LHCN-M2 (cell line): ENCODE data around the gene OGFR. TPM values are rescaled to one million over a fixed set of nuclear protein-coding genes. Genes with fewer than 3 reads are reported as not detected.

Source experiments
- DNase-seq: peaks from one replicate; pipeline ENCODE4 v3.0.0-alpha.2; 2012; ENCODE audit warnings: low read depth
- total RNA-seq: library from RNA; depleted of rRNA; stranded (reverse); fragments of >200 nt; gene quantifications from 2 replicates; pipeline ENCODE4 v1.2.3, GENCODE V29; 2014

OGFR gene
- total RNA-seq, 1 experiment from 2014 or later = 69.7 TPM

DNA sequence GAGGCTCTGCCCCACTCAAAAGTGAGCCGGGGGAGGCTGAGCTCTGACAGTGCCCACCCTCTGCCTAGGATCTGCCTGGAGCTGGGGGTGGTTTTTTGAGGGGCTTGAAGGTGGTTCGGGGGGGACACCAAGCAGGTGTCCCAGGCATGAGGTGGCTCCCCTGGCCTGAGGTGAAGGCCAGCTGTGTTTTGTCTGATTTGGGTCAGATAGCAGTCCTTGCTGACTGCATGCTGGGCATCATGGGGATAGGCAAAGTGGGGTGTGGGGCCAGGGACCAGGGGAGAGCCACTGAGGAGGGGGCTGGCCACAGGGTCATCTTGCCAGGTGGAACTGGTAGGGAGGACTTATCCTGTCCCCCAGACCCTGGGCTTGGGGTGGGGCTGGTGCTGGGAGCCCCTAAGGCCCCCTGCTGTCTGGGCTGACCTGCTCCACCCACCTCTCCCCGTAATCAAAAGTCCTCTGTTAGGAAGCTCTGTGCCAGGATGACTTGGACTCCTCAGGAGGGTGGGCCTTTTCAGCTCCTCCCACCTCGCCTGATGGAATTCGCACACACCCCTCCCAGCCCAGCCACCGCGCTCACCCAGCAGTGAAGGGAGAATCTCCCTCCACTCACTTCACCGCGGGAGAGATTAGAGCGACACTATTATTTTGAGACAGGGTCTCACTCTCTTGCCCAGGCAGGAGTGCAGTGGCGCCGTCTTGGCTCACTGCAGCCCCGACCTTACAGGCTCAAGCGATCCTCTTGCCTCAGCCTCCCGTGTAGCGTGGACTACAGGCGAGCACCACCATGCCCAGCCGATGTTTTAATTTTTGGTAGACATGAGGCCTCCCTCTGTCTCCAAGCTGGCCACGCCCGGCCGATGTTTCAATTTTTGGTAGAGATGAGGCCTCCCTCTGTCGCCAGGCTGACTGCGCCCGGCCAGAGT is 10.7 kb downstream of the OGFR start:
- DNase-seq = no peak

GRCh38 chr20:62816031-62816883 is 11.6 kb downstream of the OGFR start:
- DNase-seq = no peak

DNA sequence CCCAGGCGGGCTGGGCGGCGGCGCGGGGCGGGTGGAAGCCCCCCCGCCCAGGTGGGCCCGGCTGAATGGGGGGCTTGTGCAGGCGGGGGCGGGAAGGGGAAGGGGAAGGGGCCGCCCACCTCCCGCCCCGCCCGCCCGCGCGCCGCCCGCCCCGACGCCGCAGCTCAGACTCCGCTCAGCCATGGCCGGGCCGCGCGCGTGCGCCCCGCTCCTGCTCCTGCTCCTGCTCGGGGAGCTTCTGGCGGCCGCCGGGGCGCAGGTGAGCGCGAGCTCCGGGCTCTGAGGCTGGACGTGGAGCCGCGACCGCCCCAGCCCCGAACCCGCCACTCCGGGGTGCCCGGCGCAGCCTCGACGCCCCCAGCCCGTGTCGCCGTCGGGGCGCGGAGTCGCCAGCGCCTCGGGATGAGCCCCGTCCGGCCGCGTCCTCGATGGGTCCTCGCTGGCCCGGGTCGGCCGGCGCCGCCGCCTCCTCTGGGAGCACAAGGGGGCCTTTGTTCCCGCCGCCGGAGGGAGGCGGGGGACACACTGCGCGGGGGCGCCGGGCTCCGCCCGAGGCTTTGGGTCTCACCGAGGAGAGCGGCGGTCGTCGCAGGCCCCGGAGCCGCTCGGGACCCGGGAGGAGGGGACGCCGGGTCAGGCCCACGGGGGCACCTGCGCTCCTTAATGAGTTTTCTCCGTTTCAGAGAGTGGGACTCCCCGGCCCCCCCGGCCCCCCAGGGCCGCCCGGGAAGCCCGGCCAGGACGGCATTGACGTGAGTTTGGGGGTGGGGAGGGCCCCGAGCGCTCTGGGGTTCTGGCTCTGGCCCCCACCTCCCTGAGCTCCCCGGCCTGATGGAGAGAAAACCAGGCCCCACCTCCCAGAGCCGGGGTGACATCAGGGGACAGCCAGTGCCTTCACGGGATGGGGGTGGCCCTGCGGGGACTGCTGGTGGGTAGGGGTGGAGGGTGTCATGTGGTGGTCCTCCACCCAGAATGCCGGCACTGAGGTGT is 12.5 kb downstream of the OGFR start, which contains the start of gene COL9A3:
COL9A3 (plus strand) TSS at position 167 of the 990 bp plus-strand sequence; CDS start at position 182, 15 bp downstream.
- no peak for DNase-seq

- no peak for DNase-seq
Measured at GRCh38 chr20:62817975-62818591, 13.4 kb downstream of the OGFR start.

- DNase-seq = no peak
Measured at GRCh38 chr20:62818592-62819493, 14.2 kb downstream of the OGFR start.

DNA sequence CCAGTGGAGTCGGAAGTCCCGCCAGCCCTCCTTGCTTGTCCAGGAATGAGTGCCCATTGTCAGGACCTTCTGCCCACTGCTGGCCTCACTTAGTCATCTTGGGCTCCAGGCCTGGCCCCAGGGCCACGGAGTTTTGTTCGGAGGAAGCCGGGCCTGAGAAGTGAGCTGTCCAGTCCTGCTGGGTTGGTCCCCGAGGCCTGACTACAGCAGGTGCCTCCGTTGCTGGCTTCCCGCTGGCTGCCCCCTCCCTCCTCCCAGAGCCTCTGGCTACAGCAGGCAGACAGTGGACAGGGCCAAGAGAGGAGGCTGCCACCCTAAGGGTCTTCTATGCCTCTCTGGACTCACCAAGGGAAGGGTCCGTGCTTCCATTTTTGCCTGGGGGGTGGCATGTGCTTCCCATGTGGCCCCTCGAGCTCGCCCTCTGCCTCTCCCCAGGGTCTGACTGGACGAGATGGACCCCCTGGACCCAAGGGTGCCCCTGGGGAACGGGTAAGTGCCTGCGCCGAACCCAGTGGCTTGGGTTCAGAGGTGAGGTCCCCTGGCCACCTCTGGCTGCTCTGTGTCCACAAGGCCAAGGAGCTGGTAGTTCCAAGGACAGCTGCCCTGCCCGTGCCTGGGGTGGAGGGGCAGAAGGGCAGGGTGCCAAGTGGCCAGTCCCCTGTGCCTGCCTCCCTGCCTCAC is 15.0 kb downstream of the OGFR start:
- DNase-seq = peak; percentile 40

DNA sequence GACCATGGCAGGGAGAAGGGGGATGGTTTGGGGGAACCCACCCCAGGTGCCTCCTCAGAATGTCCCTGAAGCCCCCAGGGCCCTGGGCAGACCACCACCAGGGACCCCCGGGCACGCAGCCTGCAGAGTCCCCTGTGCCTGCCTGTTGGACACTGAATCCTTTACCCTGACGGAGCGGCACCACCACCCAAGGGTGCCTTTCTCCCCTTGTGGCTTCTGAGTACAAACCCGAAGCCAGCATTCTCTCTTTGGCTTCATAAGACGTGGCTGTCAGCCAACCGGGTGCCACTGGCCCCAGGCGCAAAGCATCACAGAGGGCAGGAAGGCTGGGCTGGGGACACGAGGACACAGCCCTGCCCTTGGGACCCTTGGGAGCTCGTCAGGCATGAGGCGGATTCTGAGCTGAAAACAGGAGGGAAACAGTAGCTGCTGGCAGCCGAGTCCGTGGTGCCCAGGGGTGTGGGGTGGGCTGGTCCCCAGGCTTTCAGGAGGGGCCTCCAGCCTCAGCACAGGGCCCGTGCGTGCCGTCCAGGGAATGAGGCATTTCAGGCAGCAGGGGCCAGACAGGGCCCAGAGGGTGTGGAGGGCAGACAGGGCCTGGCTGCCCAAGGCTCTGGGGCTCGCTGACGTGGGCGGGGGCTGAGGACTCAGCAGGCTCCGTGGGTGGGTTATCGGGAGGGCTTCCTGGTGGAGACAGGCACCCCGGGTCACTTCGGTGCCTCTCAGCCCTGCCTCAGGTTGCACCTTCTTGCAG is 15.8 kb downstream of the OGFR start:
- no peak for DNase-seq

GRCh38 chr20:62820962-62821725 is 16.5 kb downstream of the OGFR start:
- no peak for DNase-seq

DNA sequence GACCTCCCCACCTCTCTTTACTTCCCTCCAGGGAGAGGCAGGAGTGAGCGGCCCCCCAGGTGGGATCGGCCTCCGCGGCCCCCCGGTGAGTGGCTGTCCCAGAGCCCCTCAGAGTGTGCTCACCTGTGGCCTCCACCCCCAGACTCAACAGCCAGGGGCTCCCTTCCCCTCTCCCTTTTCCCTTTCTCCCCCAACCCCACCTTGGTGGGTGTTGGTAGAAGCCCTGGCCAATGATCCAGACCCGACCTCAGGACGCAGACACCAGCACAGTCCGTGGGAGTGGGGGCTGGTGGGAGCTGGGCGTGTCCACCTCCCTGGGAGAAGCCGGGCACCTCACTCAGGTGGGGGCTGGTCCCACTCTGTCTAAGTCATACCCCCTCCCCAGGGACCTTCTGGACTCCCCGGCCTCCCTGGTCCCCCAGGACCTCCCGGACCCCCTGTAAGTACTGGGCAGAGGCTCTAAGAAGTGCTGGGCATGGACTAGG is 17.1 kb downstream of the OGFR start:
- no peak for DNase-seq

DNA sequence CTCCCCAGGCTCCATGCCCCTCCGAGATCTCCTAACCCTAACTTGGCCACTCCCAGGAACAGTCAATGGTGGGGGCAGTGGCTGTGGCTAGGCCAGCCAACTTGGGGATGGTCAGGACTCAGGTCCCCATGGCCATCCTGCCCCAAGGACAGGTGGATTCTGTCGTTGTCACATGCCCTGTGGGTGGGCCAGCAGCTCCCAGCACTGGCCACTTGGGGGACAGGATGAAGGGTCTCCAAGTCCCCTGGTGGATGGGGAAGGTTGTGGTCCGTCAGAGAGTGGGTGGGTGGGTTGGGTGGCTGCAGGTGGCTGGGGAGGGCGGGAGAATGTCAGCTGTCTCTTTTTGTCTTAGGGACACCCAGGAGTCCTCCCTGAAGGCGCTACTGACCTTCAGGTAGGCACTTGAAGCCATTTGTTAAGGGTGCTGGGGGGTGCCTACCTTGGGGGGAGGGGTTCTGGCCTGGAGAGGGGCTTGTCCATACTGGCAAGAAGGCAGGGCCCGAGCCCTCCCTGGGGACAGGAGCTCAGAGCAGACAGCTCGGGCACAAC is 17.7 kb downstream of the OGFR start:
- DNase-seq = no peak

GRCh38 chr20:62822788-62823651 is 18.4 kb downstream of the OGFR start:
- no peak for DNase-seq

GRCh38 chr20:62823688-62824475 is 19.2 kb downstream of the OGFR start:
- no peak for DNase-seq

DNA sequence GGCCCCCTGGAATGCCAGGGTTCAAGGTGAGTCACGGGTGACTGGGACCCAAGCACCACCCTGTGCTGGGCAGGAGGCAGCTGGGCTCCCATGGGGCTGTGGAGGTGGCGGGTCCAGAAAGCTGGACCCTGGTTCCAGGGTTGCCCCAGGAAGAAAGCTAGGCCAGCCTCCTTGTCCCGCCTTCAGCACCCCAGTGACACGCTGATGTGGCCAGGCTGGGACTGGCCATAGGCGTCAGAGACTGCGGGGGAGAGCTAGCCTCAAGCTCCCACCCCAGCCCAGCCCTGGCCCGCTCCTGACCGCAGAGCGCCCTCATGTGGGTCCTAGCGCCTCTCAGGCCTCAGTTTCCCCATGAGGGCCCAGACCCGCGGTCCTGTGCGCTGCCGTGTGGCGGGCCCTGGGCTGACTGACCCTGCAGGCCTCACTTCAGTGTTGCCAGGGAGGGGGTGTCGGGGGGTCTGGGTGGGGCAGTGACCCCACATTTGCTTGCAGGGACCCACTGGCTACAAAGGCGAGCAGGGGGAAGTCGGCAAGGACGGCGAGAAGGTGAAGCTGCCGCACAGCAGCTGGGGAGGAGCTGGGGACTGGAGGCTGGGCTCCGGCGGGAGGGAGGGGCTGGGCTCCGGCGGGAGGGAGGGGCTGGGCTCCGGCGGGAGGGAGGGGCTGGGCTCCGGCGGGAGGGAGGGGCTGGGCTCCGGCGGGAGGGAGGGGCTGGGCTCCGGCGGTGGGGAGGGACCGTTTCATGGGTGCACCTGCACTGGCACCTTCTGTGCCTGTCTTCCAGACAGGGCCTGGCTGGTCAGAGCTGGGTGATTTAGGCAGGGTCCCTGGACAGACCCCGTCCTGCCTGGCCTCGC is 20.1 kb downstream of the OGFR start:
- DNase-seq = no peak

DNA sequence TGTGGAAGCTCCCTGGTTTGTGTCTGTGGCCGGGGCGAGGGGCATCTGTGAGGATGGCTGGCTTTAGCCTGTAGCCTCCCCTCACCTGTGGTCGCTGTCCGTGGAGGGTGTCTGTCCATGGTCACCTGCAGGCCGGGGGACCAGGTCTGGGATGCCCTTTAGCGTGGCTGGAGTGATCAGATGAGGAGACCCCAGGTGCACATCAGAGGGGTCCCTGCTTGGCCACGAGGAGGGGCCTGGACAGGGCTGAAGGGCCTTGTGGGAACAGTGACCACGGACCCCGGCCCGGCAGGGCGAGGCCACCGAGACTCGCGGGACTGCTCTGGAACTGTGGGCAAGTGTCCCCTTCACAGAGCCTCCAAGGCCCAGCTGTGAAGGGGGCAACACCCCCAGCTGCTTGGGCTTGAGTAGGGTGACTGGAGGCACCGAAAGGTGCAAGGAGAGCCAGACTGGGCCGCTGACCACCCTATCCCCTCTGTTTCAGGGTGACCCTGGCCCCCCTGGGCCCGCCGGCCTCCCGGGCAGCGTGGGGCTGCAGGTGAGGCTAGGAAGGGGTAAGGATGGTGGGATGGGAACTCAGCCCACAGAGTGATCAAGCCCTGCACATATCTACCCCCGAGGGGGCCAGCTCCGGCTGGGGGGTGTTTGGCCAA is 20.8 kb downstream of the OGFR start:
- DNase-seq = no peak
